ENCODE data around the gene VAPA. TPM values are rescaled to one million over a fixed set of nuclear protein-coding genes. Genes with fewer than 3 reads are reported as not detected.

Gene VAPA
- total and polyA plus RNA-seq, 5 donors from 2014 or later: 163 to 286 (median 262) TPM

- Mint-ChIP-seq H3K4me3 (no peak overlapping the region), H3K9me3 (no peaks in the 10 kb centered on the region), H3K27ac (no peak overlapping the region), H3K36me3 (no peaks in the 10 kb centered on the region), H3K4me1 (peaks cover 0 to 5% (median 0%) of the 10 kb centered on the region in 4 donors), H3K27me3 (peaks cover 9% of the 10 kb centered on the region)
- H3K27ac ChIP-seq (ENCODE audit: insufficient read depth, low read length, poor library complexity, severe bottlenecking): no peak overlapping the region
- no peaks in the 10 kb centered on the region for H3K4me1 ChIP-seq (ENCODE audit: control insufficient read depth, insufficient read depth, low read length, poor library complexity, severe bottlenecking)
- H3K27me3 ChIP-seq (ENCODE audit: control insufficient read depth, insufficient read depth, low read length): no peaks in the 10 kb centered on the region
- no peak for ATAC-seq (ENCODE audit: low read depth in 2 of 2)
- H3K36me3 ChIP-seq (ENCODE audit: control insufficient read depth, insufficient read depth, low read length): no peaks in the 10 kb centered on the region
- H3K4me3 ChIP-seq (ENCODE audit: low read depth, low read length): no peak overlapping the region
- no peak for DNase-seq
- H3K9me3 ChIP-seq (ENCODE audit: control insufficient read depth in 2 of 2, low read length in 2 of 2): no peaks in the 10 kb centered on the region
These were observed 35.7 kb upstream of the VAPA start for GRCh38 chr18:9878095-9878494.

GRCh38 chr18:9878783-9879242 is 35.0 kb upstream of the VAPA start:
- ATAC-seq (ENCODE audit: low read depth in 2 of 2): no peak
- no peak overlapping the region for H3K27ac Mint-ChIP-seq
- H3K27ac ChIP-seq (ENCODE audit: insufficient read depth, low read length, poor library complexity, severe bottlenecking): no peak overlapping the region
- peaks cover 9% of the 10 kb centered on the region for H3K27me3 Mint-ChIP-seq
- H3K4me1 ChIP-seq (ENCODE audit: control insufficient read depth, insufficient read depth, low read length, poor library complexity, severe bottlenecking): no peaks in the 10 kb centered on the region
- H3K36me3 ChIP-seq (ENCODE audit: control insufficient read depth, insufficient read depth, low read length): no peaks in the 10 kb centered on the region
- DNase-seq: no peak
- H3K9me3 ChIP-seq (ENCODE audit: control insufficient read depth in 2 of 2, low read length in 2 of 2): no peaks in the 10 kb centered on the region
- no peaks in the 10 kb centered on the region for H3K27me3 ChIP-seq (ENCODE audit: control insufficient read depth, insufficient read depth, low read length)
- H3K36me3 Mint-ChIP-seq: no peaks in the 10 kb centered on the region
- H3K9me3 Mint-ChIP-seq: no peaks in the 10 kb centered on the region
- H3K4me3 Mint-ChIP-seq: no peak overlapping the region
- H3K4me1 Mint-ChIP-seq: peaks cover 0 to 5% (median 0%) of the 10 kb centered on the region in 4 donors
- H3K4me3 ChIP-seq (ENCODE audit: low read depth, low read length): no peak overlapping the region

- DNase-seq (no peak), ATAC-seq (ENCODE audit: low read depth in 2 of 2) (no peak)
- H3K27ac Mint-ChIP-seq: no peak overlapping the region
- Histone ChIP-seq H3K27me3 (ENCODE audit: control insufficient read depth, insufficient read depth, low read length) (no peaks in the 10 kb centered on the region), H3K4me3 (ENCODE audit: low read depth, low read length) (no peak overlapping the region), H3K27ac (ENCODE audit: insufficient read depth, low read length, poor library complexity, severe bottlenecking) (no peak overlapping the region), H3K4me1 (ENCODE audit: control insufficient read depth, insufficient read depth, low read length, poor library complexity, severe bottlenecking) (no peaks in the 10 kb centered on the region), H3K9me3 (ENCODE audit: control insufficient read depth in 2 of 2, low read length in 2 of 2) (no peaks in the 10 kb centered on the region), H3K36me3 (ENCODE audit: control insufficient read depth, insufficient read depth, low read length) (no peaks in the 10 kb centered on the region)
- no peaks in the 10 kb centered on the region for H3K4me1 Mint-ChIP-seq
- H3K27me3 Mint-ChIP-seq: peaks cover 5% of the 10 kb centered on the region
- H3K4me3 Mint-ChIP-seq: no peak overlapping the region
- no peaks in the 10 kb centered on the region for H3K36me3 Mint-ChIP-seq
- H3K9me3 Mint-ChIP-seq: peaks cover 0 to 2% (median 0%) of the 10 kb centered on the region in 7 donors
These were observed 29.7 kb upstream of the VAPA start for GRCh38 chr18:9884090-9884489.

GRCh38 chr18:9884532-9885140 is 29.2 kb upstream of the VAPA start:
- DNase-seq: no peak
- Histone ChIP-seq H3K4me3 (ENCODE audit: low read depth, low read length) (no peak overlapping the region), H3K27ac (ENCODE audit: insufficient read depth, low read length, poor library complexity, severe bottlenecking) (no peak overlapping the region), H3K36me3 (ENCODE audit: control insufficient read depth, insufficient read depth, low read length) (no peaks in the 10 kb centered on the region), H3K27me3 (ENCODE audit: control insufficient read depth, insufficient read depth, low read length) (no peaks in the 10 kb centered on the region), H3K4me1 (ENCODE audit: control insufficient read depth, insufficient read depth, low read length, poor library complexity, severe bottlenecking) (no peaks in the 10 kb centered on the region), H3K9me3 (ENCODE audit: control insufficient read depth in 2 of 2, low read length in 2 of 2) (no peaks in the 10 kb centered on the region)
- Mint-ChIP-seq H3K36me3 (no peaks in the 10 kb centered on the region), H3K27ac (no peak overlapping the region), H3K9me3 (peaks cover 0 to 2% (median 0%) of the 10 kb centered on the region in 7 donors), H3K4me3 (no peak overlapping the region), H3K27me3 (peaks cover 5% of the 10 kb centered on the region), H3K4me1 (no peaks in the 10 kb centered on the region)
- ATAC-seq (ENCODE audit: low read depth in 2 of 2): no peak

- Histone ChIP-seq H3K4me1 (ENCODE audit: control insufficient read depth, insufficient read depth, low read length, poor library complexity, severe bottlenecking) (no peaks in the 10 kb centered on the region), H3K27ac (ENCODE audit: insufficient read depth, low read length, poor library complexity, severe bottlenecking) (no peak within 1 kb of the TSS), H3K36me3 (ENCODE audit: control insufficient read depth, insufficient read depth, low read length) (no peaks in the 10 kb centered on the region), H3K4me3 (ENCODE audit: low read depth, low read length) (no peak within 1 kb of the TSS), H3K9me3 (ENCODE audit: control insufficient read depth in 2 of 2, low read length in 2 of 2) (no peaks in the 10 kb centered on the region), H3K27me3 (ENCODE audit: control insufficient read depth, insufficient read depth, low read length) (no peaks in the 10 kb centered on the region)
- Mint-ChIP-seq H3K27me3 (peaks cover 5% of the 10 kb centered on the region), H3K4me1 (no peaks in the 10 kb centered on the region), H3K9me3 (peaks cover 0 to 2% (median 0%) of the 10 kb centered on the region in 7 donors), H3K4me3 (no peak within 1 kb of the TSS), H3K36me3 (no peaks in the 10 kb centered on the region), H3K27ac (no peak within 1 kb of the TSS)
- ATAC-seq (ENCODE audit: low read depth in 2 of 2) (no peak), DNase-seq (no peak)
These were observed 28.4 kb upstream of the VAPA start, which contains the start of gene TXNDC2 for GRCh38 chr18:9885170-9886004. TXNDC2 (plus strand) TSS chr18:9885973; CDS start chr18:9886681, 708 bp downstream.

- Mint-ChIP-seq H3K9me3 (peaks cover 0 to 2% (median 0%) of the 10 kb centered on the region in 7 donors), H3K4me3 (no peak overlapping the region), H3K36me3 (no peaks in the 10 kb centered on the region), H3K27ac (no peak overlapping the region), H3K27me3 (no peaks in the 10 kb centered on the region), H3K4me1 (no peaks in the 10 kb centered on the region)
- no peak overlapping the region for H3K27ac ChIP-seq (ENCODE audit: insufficient read depth, low read length, poor library complexity, severe bottlenecking)
- no peaks in the 10 kb centered on the region for H3K9me3 ChIP-seq (ENCODE audit: control insufficient read depth in 2 of 2, low read length in 2 of 2)
- no peaks in the 10 kb centered on the region for H3K27me3 ChIP-seq (ENCODE audit: control insufficient read depth, insufficient read depth, low read length)
- H3K36me3 ChIP-seq (ENCODE audit: control insufficient read depth, insufficient read depth, low read length): no peaks in the 10 kb centered on the region
- DNase-seq: no peak
- no peak overlapping the region for H3K4me3 ChIP-seq (ENCODE audit: low read depth, low read length)
- no peaks in the 10 kb centered on the region for H3K4me1 ChIP-seq (ENCODE audit: control insufficient read depth, insufficient read depth, low read length, poor library complexity, severe bottlenecking)
- ATAC-seq (ENCODE audit: low read depth in 2 of 2): no peak
These were observed 27.8 kb upstream of the VAPA start for GRCh38 chr18:9886005-9886348.

- peaks cover 0 to 2% (median 0%) of the 10 kb centered on the region in 7 donors for H3K9me3 Mint-ChIP-seq
- no peaks in the 10 kb centered on the region for H3K27me3 Mint-ChIP-seq
- no peak overlapping the region for H3K27ac ChIP-seq (ENCODE audit: insufficient read depth, low read length, poor library complexity, severe bottlenecking)
- ATAC-seq (ENCODE audit: low read depth in 2 of 2) (no peak), DNase-seq (no peak)
- H3K4me3 Mint-ChIP-seq: no peak overlapping the region
- H3K4me1 Mint-ChIP-seq: no peaks in the 10 kb centered on the region
- H3K4me3 ChIP-seq (ENCODE audit: low read depth, low read length): no peak overlapping the region
- H3K27ac Mint-ChIP-seq: no peak overlapping the region
- no peaks in the 10 kb centered on the region for H3K4me1 ChIP-seq (ENCODE audit: control insufficient read depth, insufficient read depth, low read length, poor library complexity, severe bottlenecking)
- no peaks in the 10 kb centered on the region for H3K36me3 Mint-ChIP-seq
- H3K36me3 ChIP-seq (ENCODE audit: control insufficient read depth, insufficient read depth, low read length): no peaks in the 10 kb centered on the region
- no peaks in the 10 kb centered on the region for H3K9me3 ChIP-seq (ENCODE audit: control insufficient read depth in 2 of 2, low read length in 2 of 2)
- no peaks in the 10 kb centered on the region for H3K27me3 ChIP-seq (ENCODE audit: control insufficient read depth, insufficient read depth, low read length)
These were observed 25.8 kb upstream of the VAPA start for GRCh38 chr18:9887992-9888391.

Data from CD4-positive, CD25-positive, alpha-beta regulatory T cell (primary cell).